Gastroesophageal sphincter (tissue), 3 donors: Measurements from ENCODE around the gene CRYGA.

Experiments
- CTCF ChIP-seq, 4 experiments: fragments of 200-600 bp in 2 of 4; fragments of 450-650 bp in 2 of 4; sonication (generic) in 1 of 4; IDR thresholded peaks; one replicate each; pipeline ENCODE4 v1.5.1; 2017 to 2019; ENCODE audit warnings: antibody characterized with exemption in 4 of 4, mild to moderate bottlenecking in 2 of 4, moderate library complexity in 2 of 4
- POLR2A ChIP-seq, 2 donors: fragments of 450-650 bp; IDR thresholded peaks; one replicate each; pipeline ENCODE4 v1.6.1; 2017; ENCODE audit warnings: antibody characterized with exemption in 2 of 2, mild to moderate bottlenecking in 2 of 2, moderate library complexity in 1 of 2

GRCh38 chr2:208139447-208139846, 23.9 kb downstream of the CRYGA start:
- TF ChIP-seq CTCF (IDR thresholded peaks at IDR 0.05) = no peak
- no peak for TF ChIP-seq POLR2A (IDR thresholded peaks at IDR 0.05)
